ENCODE measurements around the gene F2R. TPM values are rescaled to one million over a fixed set of nuclear protein-coding genes. Genes with fewer than 3 reads are reported as not detected.
"Not testable (repeated sequence)": the region's sequence is repeated elsewhere in the genome, so short reads cannot be mapped to it uniquely, and the experiment has no call there.

F2R gene
- 10 to 100 TPM; 39.7 to 44.7 TPM for total RNA-seq

- peaks cover 60% of the 10 kb centered on the region for H3K4me1 Mint-ChIP-seq
Observed at GRCh38 chr5:76715736-76716455, at the start of gene F2R. F2R (plus strand) TSS chr5:76716126; CDS start chr5:76716308, 182 bp downstream.

GRCh38 chr5:76667495-76667894 lies 48.4 kb upstream of the F2R start:
- Mint-ChIP-seq H3K4me1 (no peaks in the 10 kb centered on the region), H3K36me3 (peaks cover 59% of the 10 kb centered on the region), H3K9me3 (ENCODE audit: low read depth) (no peaks in the 10 kb centered on the region), H3K4me3 (no peak overlapping the region), H3K27ac (no peak overlapping the region), H3K27me3 (no peaks in the 10 kb centered on the region)
- ATAC-seq, result no peak
- no peak for DNase-seq
- CTCF ChIA-PET, result interaction anchor here (1.0 kb wide), 1 partner anchor 15 kb away, joined by 3 read pairs; no protein-coding TSS in a partner anchor

More at GRCh38 chr5:76715736-76716455, at the start of gene F2R:
- Mint-ChIP-seq H3K9me3 (ENCODE audit: low read depth) (no peaks in the 10 kb centered on the region), H3K4me3 (peak within 1 kb of the TSS; percentile 89), H3K27ac (peak within 1 kb of the TSS; percentile 90), H3K27me3 (peaks cover 2% of the 10 kb centered on the region), H3K36me3 (peaks cover 24% of the 10 kb centered on the region)
- peak; percentile 77 for DNase-seq
- peak; percentile 82 for ATAC-seq
- CTCF ChIA-PET, result interaction anchor here (0.8 to 5.5 kb wide), 11 partner anchors 10 to 315 kb away, joined by 3 to 59 read pairs (median 6); no protein-coding TSS in a partner anchor

GRCh38 chr5:76669245-76669644 lies 46.7 kb upstream of the F2R start:
- CTCF ChIA-PET, result interaction anchor here (1.3 to 1.6 kb wide), 2 partner anchors 10 to 105 kb away, joined by 4 to 6 read pairs; no protein-coding TSS in a partner anchor
- ATAC-seq (no peak), DNase-seq (no peak)
- Mint-ChIP-seq H3K9me3 (ENCODE audit: low read depth) (no peaks in the 10 kb centered on the region), H3K27me3 (no peaks in the 10 kb centered on the region), H3K36me3 (peaks cover 60% of the 10 kb centered on the region), H3K27ac (no peak overlapping the region), H3K4me1 (no peaks in the 10 kb centered on the region), H3K4me3 (no peak overlapping the region)

DNA sequence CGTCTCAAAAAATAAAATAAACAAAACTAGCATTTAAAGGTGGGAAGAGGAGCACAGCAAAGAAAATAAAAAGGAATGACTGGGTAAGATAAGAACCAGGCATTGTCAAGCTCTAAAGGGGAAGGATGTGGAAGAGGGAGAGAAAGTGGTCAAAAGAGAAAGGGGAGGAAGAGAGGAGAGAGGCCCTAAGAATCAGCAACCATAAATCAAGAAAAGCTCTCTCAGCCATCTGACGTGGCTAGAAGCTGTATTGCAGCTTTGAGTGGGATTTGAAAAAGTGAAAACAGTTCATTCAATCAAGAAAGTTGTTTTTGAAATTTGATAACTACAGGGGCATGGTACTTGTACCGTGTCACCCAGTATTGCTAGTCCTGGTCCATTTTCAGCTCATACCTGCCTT lies 45.4 kb upstream of the F2R start:
- Mint-ChIP-seq H3K9me3 (ENCODE audit: low read depth) (no peaks in the 10 kb centered on the region), H3K27me3 (no peaks in the 10 kb centered on the region), H3K27ac (no peak overlapping the region), H3K4me3 (no peak overlapping the region), H3K4me1 (no peaks in the 10 kb centered on the region), H3K36me3 (peaks cover 59% of the 10 kb centered on the region)
- CTCF ChIA-PET, result interaction anchor here (1.6 kb wide), 1 partner anchor 12 kb away, joined by 6 read pairs; no protein-coding TSS in a partner anchor
- ATAC-seq, result no peak
- no peak for DNase-seq

- H3K9me3 Mint-ChIP-seq (ENCODE audit: low read depth), result no peaks in the 10 kb centered on the region
- H3K4me3 Mint-ChIP-seq, result no peak overlapping the region
- no peak for DNase-seq
- H3K27me3 Mint-ChIP-seq, result no peaks in the 10 kb centered on the region
- H3K36me3 Mint-ChIP-seq, result peaks cover 60% of the 10 kb centered on the region
- CTCF ChIA-PET, result no interaction called here
- no peak overlapping the region for H3K27ac Mint-ChIP-seq
- no peaks in the 10 kb centered on the region for H3K4me1 Mint-ChIP-seq
- no peak for ATAC-seq
Observed at GRCh38 chr5:76672242-76672641, 43.7 kb upstream of the F2R start.

DNA sequence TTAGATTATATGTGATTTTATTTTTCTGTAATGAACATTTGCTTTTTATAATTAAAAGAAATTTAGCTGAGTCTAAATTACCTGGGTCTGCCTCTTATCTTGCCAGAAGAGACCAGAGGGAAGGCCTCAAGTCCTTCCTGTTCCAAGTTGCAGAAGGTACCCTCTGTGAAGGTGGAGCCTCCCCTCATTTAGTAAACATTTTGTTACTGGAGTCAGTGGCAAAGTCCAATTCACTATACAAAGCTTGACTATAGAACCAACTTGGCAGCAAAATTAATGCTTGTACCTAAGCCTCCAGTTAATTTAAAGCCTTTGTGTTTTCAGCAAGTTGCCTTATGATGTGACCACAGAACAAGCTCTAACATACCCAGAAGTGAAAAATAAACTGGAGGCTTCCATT lies 42.8 kb upstream of the F2R start:
- H3K36me3 Mint-ChIP-seq, result peaks cover 60% of the 10 kb centered on the region
- ATAC-seq, result no peak
- no peaks in the 10 kb centered on the region for H3K27me3 Mint-ChIP-seq
- no peak overlapping the region for H3K27ac Mint-ChIP-seq
- DNase-seq, result no peak
- no peaks in the 10 kb centered on the region for H3K9me3 Mint-ChIP-seq (ENCODE audit: low read depth)
- H3K4me1 Mint-ChIP-seq, result no peaks in the 10 kb centered on the region
- CTCF ChIA-PET, result interaction anchor here (1.2 kb wide), 1 partner anchor 102 kb away, joined by 4 read pairs; no protein-coding TSS in a partner anchor
- no peak overlapping the region for H3K4me3 Mint-ChIP-seq

DNA sequence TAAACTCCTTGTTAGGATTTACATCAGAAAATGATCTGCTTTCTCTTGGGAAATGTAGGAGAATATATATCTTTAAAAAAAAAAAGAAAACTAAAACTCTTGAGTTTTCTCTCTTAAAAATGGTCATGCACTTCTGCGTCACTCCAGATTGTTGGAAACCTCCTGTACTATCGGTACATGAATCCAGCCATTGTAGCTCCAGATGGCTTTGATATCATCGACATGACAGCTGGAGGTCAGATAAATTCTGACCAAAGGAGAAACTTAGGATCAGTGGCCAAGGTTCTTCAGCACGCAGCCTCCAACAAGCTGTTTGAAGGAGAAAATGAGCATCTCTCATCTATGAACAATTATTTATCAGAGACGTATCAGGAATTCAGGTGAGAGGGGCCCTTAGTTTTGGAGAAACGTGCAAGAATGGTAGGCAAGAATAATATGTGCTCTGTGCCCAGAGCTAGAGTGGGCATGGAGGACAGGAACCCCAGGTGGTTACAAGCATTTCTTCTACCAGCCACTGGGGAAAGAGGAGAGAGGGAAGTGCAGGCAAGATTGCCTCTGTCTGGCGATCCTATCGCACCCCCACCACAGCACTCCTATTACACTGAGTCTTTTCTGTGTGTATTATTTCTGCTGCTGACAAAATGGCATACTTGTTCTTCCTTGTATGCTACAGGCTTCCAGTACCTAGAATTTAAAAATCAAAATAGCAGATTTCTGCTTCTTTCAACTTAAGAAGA lies 41.4 kb upstream of the F2R start:
- DNase-seq (no peak), ATAC-seq (no peak)
- H3K4me3 Mint-ChIP-seq, result no peak overlapping the region
- no peaks in the 10 kb centered on the region for H3K4me1 Mint-ChIP-seq
- no peaks in the 10 kb centered on the region for H3K27me3 Mint-ChIP-seq
- H3K36me3 Mint-ChIP-seq, result peaks cover 63% of the 10 kb centered on the region
- no peaks in the 10 kb centered on the region for H3K9me3 Mint-ChIP-seq (ENCODE audit: low read depth)
- no peak overlapping the region for H3K27ac Mint-ChIP-seq
- CTCF ChIA-PET, result interaction anchor here (1.2 kb wide), 1 partner anchor 101 kb away, joined by 4 read pairs; no protein-coding TSS in a partner anchor

GRCh38 chr5:76675364-76675763 lies 40.6 kb upstream of the F2R start:
- H3K4me3 Mint-ChIP-seq, result no peak overlapping the region
- no peak for DNase-seq
- H3K4me1 Mint-ChIP-seq, result peaks cover 6% of the 10 kb centered on the region
- no peaks in the 10 kb centered on the region for H3K9me3 Mint-ChIP-seq (ENCODE audit: low read depth)
- H3K36me3 Mint-ChIP-seq, result peaks cover 65% of the 10 kb centered on the region
- H3K27ac Mint-ChIP-seq, result no peak overlapping the region
- no peaks in the 10 kb centered on the region for H3K27me3 Mint-ChIP-seq
- ATAC-seq, result no peak
- CTCF ChIA-PET, result no interaction called here

- CTCF ChIA-PET, result interaction anchor here (0.6 to 1.3 kb wide), 3 partner anchors 11 to 98 kb away, joined by 3 read pairs; no protein-coding TSS in a partner anchor
- Mint-ChIP-seq H3K4me3 (no peak overlapping the region), H3K9me3 (ENCODE audit: low read depth) (no peaks in the 10 kb centered on the region), H3K27me3 (no peaks in the 10 kb centered on the region), H3K36me3 (peaks cover 62% of the 10 kb centered on the region), H3K4me1 (peaks cover 17% of the 10 kb centered on the region), H3K27ac (no peak overlapping the region)
- ATAC-seq (no peak), DNase-seq (no peak)
Observed at GRCh38 chr5:76677849-76678472, 38.0 kb upstream of the F2R start.

DNA sequence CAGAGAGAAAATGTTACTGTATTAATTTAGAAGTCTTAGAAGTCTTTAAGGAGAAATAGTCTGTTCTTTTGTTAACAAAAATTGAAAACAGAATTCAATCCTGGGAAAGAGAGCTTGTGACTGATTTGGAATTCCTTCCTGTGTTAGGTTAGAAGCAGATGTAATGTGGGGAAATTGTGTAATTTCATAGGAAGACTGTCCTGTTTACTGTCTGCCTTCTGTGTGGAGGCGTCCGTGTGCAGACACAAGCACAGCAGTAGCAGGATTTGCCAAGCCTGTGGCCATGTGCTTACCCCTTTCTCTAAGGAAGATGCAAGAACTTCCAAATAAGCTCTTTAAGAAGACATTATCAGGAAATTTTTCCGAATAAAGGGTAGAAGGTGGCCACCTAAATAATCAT lies 36.7 kb upstream of the F2R start:
- CTCF ChIA-PET, result interaction anchor here (0.6 to 1.3 kb wide), 3 partner anchors 41 to 899 kb away, joined by 3 to 5 read pairs (median 3); no protein-coding TSS in a partner anchor
- no peak overlapping the region for H3K4me3 Mint-ChIP-seq
- DNase-seq (no peak), ATAC-seq (no peak)
- H3K27ac Mint-ChIP-seq, result no peak overlapping the region
- H3K4me1 Mint-ChIP-seq, result peaks cover 17% of the 10 kb centered on the region
- H3K36me3 Mint-ChIP-seq, result peaks cover 67% of the 10 kb centered on the region
- no peaks in the 10 kb centered on the region for H3K27me3 Mint-ChIP-seq
- no peaks in the 10 kb centered on the region for H3K9me3 Mint-ChIP-seq (ENCODE audit: low read depth)

DNA sequence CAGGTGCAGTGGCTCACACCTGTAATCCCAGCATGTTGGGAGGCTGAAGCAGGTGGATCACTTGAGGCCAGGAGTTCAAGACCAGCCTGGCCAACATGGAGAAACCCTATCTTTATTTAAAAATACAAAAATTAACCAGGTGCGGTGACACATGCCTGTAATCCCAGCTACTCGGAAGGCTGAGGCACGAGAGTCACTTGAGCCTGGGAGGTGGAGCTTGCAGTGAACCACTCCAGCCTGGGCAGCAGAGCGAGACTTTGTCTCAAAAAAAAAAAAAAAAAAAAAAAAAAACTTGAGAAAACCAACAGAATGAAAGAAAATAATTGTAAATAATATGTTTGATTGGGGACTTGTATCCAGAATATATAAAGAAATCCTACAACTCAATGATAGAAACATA lies 35.1 kb upstream of the F2R start:
- H3K27me3 Mint-ChIP-seq, result not testable (repeated sequence)
- CTCF ChIA-PET, result interaction anchor here (0.9 kb wide), 1 partner anchor 9 kb away, joined by 4 read pairs; no protein-coding TSS in a partner anchor

GRCh38 chr5:76681287-76681686 lies 34.6 kb upstream of the F2R start:
- ATAC-seq (no peak), DNase-seq (no peak)
- H3K27me3 Mint-ChIP-seq, result no peaks in the 10 kb centered on the region
- H3K4me3 Mint-ChIP-seq, result no peak overlapping the region
- CTCF ChIA-PET, result no interaction called here
- H3K27ac Mint-ChIP-seq, result no peak overlapping the region
- no peaks in the 10 kb centered on the region for H3K9me3 Mint-ChIP-seq (ENCODE audit: low read depth)
- peaks cover 19% of the 10 kb centered on the region for H3K4me1 Mint-ChIP-seq
- H3K36me3 Mint-ChIP-seq, result peaks cover 75% of the 10 kb centered on the region

More for the DNA sequence above, 35.1 kb upstream of the F2R start:
- not testable (repeated sequence) for H3K4me3 Mint-ChIP-seq; ATAC-seq; H3K9me3 Mint-ChIP-seq (ENCODE audit: low read depth); DNase-seq; H3K27ac Mint-ChIP-seq
- Mint-ChIP-seq H3K36me3 (peaks cover 74% of the 10 kb centered on the region), H3K4me1 (peaks cover 19% of the 10 kb centered on the region)

DNA sequence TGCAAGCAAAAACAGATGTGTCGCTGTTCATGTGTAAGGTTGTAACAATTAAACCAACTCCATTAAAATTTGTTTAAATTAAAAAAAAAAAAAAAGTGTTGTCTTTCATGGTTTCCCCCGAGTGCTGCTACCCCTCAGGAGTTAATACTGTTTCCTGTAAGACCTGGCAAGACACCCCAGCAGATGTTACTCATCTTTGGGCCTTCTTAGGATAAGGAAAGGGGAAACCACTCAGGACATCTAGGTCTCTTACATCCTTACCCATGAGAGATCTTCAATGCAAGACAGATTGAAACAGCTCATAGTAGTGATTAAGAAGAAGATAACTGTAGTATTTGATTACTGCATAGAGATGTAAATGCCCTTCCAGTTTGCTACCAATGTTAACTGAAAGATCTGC lies 33.5 kb upstream of the F2R start:
- no peak overlapping the region for H3K4me3 Mint-ChIP-seq
- peaks cover 19% of the 10 kb centered on the region for H3K4me1 Mint-ChIP-seq
- ATAC-seq (no peak), DNase-seq (no peak)
- H3K27ac Mint-ChIP-seq, result no peak overlapping the region
- CTCF ChIA-PET, result no interaction called here
- H3K9me3 Mint-ChIP-seq (ENCODE audit: low read depth), result no peaks in the 10 kb centered on the region
- H3K27me3 Mint-ChIP-seq, result no peaks in the 10 kb centered on the region
- peaks cover 76% of the 10 kb centered on the region for H3K36me3 Mint-ChIP-seq

Measured in activated CD8-positive, alpha-beta memory T cell treated with anti-CD3 and anti-CD28 coated beads, Interleukin-2, amount 10 ng/mL, durations not matched to agents 7 days and 5 days (primary cell).